IPS DF 4.7 (cell line): ENCODE measurements around the gene SHB.
"Not testable (repeated sequence)": the region's sequence is repeated elsewhere in the genome, so short reads cannot be mapped to it uniquely, and the experiment has no call there.

Source experiments
- DNase-seq: peaks from one replicate; pipeline ENCODE4 v3.0.0-alpha.2; 2013; ENCODE audit warnings: low spot score; ENCODE audit errors: extremely low read depth

Gene SHB

DNA sequence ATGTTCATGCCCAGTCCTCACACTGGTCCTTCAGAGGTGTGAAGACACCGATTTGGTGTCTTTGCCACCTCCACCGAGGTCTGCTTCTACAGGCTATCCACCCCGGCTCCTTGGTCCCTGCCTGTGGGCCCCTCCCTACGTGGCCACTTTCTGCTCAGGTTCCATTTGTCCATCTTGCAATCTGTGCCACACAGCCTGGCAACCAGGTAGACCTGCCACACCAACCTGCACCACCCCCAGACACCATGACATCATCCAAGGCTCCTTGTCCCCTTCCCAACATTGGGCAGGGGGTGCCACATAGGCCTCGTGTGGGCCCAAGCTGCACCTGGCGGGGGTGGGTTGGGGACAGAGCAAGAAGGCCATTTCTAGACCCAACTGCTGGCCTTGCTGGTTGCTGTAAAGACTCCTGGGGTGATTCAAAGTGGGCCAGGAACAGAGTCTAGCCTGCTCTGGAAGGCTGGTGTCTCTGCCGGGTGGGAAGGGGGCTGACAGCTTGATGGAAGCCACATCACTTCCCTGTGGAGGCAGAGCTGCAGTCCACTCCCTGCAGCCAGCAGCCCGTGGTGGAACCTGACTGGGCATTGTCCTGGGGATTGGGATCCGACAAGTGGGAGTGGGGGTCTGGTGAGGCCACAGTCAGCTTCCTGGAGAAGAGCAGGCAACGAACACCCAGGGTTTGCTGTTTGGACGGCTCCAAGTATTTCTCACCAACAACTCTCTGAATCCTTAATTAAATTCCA lies 99.3 kb downstream of the SHB start:
- DNase-seq = no peak

DNA sequence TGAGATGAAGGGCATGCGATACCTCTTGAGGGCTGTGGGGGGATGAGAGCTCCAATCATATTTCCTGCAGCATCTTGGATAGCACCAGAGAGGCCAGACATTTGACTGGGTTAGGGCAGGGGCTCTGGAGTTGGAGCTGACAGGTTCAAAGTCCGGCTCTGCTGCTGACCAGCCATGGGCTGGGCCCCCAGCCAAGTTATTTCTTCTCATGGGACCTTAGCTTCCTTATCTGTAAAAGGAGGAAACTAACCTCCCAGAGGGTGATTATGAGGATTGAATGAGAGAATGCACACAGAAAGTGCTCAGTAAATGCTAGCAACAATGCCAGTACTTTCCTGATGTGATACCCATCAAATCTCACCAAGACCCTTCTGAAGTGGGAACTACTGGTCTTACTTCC lies 99.9 kb downstream of the SHB start:
- no peak for DNase-seq

DNA sequence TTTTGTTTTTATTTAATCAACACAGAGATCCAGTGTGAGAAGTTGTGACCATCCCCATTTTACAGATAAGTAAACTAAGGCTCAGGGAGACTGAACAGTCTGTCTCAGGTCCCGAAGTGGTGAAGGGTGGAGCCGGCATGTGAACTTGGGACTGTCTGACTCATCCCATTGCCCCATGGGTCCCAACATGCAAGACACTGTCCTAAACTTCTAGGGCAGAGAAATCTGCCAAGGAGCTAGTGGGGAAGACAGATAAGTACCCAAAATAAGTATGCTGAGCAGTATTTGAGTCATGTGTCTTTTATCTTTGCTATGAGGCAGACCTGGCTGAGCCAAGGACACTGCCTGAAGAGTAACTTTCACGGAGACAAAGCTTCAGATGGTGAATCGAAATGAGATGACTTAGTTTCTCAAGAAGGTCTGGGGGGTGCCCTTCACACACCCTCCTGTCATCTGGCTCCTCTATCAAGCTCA lies 100.8 kb downstream of the SHB start:
- DNase-seq = no peak

DNA sequence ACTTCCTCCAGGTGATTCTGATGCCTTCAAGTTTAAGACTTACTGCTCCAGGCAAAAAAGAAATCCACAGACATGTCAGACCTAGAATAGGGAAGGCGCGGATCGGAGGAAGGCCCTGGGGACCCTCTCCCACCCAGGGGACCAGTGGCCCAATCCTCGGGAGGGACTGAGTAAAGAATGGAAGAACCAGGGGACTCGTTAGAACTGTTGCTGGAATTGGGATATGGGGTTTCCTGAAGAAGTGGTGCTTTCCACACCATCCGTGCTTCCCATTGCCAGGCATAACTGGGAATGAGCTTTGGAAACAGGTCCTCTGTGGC lies 101.3 kb downstream of the SHB start:
- no peak for DNase-seq

DNA sequence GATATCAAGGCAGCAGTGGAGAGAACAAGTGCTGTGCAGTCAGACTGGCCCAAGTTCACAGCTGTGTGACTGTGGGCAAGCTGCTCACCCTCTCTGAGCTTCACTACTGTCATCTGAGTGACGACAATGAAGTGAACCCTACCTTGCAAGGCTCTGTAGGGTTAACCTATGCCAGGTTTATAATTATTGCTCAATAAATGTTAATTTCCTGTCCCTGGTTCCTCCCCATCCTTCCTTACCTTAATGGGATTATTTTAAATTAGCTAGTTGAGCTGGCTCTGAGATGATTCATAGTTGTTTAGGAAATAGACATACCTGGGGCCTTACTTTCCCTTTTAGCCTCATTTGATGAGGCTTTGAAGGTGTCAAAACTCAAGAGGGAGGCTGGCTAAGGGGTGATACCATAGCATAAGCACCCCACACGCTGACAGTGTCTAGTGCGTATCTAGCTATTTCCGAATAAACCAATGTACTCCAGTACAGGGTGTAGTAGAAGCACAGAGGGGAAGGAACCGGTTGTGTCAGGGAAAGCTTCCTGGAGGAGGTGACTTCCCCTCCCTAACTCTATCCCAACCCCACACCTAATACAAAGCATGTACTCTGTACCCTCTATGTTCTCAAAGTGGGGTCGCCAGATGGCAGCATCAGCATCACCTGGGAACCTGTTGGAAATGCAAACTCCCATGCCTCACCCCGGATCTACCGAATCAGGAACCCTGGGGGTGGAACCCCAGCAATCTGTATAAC lies 101.8 kb downstream of the SHB start:
- no peak for DNase-seq

DNA sequence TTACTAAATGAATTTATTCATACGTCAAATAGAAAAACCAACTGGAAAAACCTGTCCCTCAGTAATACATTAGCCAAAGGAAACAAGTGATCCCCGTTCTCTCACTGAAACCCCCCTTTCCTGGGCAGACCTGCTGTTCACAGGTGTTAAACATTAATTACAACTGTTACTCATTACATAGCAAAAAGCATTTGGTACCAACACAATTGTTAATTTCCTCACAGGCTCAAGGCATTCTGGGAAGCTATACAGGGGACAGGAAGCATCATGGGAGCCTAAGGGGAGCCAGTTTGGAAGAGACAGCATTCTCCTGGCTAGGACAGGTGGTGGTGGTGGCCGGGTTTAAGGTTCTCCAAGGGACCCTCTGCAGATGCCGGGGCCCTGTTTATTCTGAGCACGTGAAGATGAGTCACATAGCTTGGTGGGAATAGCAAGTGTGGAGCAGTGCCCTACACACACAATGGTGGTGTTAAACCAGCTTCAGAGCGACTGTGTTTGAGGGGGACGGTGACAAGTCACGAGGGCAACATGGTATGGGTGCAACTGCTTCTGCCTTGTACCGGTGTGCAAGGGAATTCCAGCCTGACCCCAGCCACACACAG lies 102.5 kb downstream of the SHB start:
- no peak for DNase-seq

DNA sequence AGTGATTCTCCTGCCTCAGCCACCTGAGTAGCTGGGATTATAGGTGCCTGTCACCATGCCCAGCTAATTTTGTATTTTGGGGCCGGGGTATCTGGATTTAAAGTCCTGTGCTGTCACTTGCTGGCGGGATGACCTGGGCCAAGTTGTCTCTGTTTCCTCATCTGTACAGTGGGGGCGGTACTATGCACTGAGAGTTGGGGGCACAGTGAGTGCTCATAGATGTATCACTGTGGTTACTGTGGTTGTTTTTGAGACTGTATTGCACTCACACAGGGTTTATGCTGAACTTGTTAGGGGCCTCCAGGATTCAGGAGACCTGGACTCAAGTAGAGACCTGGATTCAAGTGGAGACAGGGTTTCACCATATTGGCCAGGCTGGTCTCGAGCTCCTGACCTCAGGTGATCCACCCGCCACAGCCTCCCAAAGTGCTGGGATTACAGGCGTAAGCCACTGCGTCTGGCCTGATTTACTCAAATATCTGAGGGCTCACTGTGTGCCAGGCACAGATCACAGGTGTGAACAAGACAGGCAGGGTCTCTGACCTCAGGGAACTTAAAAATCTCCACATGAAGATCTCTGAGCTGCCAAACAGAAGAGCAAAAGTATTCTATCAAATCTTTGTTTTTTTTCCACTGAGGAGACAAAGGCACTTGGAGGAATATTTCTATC lies 103.2 kb downstream of the SHB start:
- not testable (repeated sequence) for DNase-seq

DNA sequence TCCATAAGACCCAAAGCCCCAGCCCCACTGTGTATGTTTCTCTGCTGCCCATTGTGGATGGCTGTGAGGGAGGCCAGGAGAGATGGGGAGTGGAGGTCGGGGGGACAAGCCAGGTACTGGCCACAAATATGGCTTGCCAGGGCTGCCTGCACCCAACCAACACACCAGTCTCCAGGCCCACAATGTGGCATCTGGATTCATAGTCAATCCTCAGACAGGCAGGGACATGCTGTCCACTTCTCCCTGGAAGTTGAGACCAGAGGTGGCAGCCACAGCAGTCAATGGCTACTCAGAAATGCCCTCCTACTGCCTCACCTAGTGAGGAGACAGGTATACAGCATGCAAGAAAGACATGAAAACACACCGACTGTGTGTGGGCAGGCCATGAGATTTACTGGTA lies 103.9 kb downstream of the SHB start:
- no peak for DNase-seq

DNA sequence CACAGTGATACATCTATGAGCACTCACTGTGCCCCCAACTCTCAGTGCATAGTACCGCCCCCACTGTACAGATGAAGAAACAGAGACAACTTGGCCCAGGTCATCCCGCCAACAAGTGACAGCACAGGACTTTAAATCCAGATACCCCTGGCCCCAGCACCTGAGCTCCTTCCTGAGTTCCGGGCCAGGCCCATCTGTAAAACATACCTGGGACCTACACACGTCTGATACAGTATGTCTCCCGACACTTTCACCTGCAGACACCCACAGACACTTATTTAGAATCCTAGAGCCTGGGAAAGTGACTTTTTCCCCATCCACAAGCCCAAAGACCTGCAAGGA lies 104.3 kb downstream of the SHB start:
- no peak for DNase-seq

DNA sequence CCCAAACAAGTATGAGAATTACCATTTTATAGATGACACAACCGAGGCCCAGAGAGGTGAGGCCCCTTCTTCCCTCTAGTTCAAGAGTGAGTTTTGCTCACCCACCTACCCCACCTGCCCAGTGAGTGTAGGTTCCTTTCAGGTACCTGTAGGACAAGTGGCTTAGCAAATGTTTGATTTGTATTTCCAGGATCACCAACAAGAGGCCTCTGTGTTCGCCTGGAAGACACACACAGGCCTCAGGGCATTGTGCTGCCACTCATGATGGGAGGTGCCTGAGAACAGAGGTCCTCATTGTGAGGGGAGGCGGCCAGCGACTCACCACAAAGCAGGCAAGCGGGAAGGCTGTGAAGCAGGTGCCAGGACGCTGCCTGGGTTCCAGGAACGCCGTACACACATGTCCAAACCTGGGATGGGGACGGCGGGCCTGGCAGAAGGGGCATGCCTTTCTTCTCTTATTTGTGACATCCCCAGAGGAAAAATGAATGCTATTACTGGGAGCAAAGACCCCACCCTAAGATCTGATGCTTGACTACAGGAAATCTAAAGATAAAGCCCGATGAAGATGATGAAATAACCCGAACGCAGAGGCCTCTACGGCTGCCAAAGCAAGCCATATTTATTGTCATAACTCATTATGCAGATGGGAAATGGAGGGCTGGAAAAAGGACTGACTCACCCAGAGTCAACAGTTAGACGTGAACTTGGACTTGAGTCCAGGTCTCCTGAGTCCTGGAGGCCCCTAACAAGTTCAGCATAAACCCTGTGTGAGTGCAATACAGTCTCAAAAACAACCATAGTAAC lies 104.9 kb downstream of the SHB start:
- DNase-seq = no peak

DNA sequence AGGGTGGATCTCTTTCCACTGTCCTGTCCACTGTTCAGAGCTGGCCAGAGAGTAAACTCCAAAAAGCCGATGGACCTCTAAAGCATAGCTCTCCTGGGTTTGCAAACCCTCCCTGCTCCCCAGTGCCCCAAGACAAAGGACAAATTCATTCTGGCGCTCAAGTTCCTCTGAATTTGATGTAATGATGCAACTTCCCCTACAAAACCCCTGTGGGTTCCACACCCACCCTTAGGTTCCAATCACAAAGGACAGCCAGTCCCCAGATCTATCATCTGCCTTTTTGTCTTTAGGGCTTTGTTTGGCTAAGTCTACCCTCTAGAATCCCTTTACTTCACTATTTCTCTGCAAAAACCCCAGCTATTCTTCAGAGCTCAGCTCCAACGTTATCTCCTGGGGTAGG lies 107.7 kb downstream of the SHB start:
- DNase-seq = no peak

DNA sequence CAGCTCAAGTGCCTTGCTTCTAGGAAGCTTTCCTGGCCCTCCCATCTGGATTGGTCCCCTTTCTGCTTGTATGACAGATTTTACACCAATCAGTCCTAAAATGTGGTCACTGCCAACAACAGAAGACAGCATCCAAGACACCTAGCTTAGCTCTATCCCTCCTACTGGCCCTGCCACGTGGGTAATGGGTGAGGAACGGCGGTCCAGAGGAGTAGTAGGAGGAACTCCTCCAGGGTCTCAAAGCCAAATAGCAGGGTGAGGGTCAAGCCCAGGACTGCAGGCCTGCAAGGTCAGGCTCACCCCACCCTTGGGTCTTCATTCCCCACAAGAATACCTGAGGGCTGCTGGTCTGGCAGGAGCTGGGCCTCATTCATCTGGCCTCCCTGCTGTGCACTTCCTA lies 108.4 kb downstream of the SHB start:
- DNase-seq = no peak

DNA sequence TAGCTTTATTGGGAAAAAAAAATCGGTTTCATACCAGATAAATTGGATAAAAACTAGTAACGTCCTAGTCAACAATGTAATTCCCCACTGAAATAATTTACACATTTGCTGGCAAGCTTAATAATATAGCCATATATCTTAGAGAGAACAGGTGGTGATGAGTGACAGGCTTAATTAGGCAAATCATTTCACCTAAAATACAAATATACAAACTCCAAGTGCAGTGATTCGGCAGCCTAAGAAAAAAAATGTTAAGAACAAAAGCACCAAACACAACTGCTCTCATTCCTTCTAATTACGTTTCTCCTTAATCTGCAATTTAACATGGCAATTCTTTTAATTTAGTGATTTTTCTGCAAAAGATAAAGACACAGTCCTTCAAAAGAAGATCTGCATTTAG lies 109.1 kb downstream of the SHB start:
- DNase-seq = no peak

DNA sequence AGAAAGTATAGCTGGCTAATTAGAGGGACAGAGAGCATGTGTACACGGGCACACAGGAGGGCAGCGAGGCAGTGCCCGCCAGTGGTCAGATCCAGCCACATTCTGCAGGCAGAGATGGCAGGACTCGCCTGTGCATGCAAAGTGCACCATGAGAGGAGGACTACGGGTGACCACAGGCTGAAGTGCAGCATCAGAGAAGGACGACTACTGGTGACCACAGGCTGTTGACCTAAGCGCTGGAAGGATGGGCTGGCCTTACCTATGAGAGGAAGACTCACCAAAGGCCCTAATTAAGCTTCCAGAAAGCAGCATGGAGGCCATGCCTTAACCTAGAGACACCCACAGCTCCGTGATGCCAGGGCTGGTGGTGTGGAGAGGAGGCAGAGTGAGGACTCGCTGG lies 110.9 kb downstream of the SHB start:
- DNase-seq = no peak

DNA sequence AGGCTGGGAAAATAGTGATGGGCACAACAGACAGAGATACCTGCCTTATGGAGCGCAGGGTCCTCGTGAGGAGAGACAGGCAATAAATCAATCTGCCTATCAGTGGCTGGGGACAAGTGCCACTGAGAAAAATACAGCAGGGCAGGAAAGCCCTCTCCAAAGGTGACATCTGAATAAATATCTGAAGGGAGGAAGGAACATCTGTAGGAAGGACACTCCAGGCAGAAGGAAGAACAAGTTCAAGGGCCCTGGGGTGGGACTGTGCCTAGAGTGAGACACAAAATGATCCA lies 111.4 kb downstream of the SHB start:
- DNase-seq = no peak

DNA sequence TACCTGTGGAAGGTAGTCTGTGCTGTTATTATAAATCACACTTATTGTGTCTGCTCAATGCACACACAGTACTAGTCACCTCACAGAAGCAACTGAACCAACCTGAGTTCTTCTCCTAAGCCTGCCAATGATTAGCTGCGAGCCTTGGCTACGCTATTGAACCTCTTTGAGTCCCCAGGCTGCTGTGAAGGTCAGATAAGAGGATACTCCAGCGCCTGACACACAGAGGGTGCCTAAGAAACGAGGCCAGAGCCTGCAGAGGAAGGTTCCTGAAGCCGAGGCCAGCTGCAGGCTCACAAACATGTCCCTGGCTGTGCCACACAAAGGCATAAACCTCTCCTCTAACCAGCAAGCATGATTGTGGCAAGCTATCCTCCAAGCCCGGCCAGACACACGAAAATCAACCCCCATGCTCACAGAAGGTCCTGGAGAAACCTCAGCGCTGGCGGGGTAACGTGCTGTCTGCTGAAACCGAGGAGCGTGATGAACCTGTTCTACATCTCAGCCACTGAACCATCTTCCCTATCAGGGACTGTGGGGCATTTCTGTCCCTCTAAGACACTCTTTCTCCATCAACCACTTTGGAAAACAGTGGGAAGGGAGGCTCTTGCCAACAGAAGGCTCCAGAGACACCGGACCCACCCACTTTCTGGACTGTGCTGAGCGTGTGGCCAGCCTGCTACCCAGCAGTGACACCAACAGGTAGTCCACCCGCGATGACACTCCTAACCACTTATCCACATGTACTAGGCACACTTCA lies 111.9 kb downstream of the SHB start:
- DNase-seq = no peak

DNA sequence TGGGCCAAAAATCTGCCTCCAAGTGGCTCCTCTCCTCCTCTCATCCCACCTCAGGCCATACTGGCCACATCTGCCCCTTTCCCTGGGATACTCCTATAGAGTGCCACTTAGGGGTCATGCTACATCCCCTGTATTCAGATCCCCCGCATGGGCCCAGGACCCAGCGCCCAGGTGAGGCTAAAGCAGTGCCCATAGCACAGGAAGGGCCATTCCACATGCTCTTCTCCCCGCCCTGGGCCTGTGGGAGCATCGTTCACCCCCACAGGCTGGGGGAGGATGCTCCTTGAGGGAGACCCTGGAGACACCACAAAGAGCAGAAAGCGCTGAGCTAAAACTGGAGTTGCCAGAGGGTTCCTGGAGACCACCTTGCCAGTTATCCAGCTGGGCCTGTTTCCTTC lies 112.6 kb downstream of the SHB start:
- no peak for DNase-seq

DNA sequence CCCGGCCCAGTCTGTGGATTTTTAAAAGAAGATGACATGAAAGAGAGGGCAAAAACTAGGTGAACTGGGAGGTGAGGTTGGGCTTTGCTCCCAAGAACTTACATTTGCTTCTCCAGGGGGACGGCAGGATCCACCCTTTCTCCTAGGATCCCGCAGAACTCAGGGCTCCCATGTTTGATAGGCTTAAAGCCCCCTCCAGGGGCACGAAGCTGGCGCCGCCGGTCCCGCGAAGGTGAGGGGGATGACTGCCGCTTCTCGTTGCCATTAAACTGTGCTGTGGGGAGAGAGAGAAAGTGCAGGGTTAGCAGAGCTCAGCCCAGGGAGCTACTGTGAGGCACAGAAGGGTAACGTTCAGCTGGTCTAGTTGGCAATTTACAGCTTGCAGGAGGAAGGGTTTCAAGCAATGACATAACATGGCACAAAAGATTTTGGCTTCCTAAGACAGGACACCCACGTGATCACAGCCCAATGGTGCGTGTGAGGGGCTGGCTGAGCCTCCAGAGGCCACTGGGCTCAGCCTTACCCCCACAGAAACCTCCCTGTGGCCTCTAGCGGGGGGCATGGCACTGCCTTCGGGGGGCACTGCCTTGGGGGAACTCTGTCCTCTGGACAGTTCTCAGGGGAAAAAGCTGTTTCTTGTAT lies 113.1 kb downstream of the SHB start:
- no peak for DNase-seq

DNA sequence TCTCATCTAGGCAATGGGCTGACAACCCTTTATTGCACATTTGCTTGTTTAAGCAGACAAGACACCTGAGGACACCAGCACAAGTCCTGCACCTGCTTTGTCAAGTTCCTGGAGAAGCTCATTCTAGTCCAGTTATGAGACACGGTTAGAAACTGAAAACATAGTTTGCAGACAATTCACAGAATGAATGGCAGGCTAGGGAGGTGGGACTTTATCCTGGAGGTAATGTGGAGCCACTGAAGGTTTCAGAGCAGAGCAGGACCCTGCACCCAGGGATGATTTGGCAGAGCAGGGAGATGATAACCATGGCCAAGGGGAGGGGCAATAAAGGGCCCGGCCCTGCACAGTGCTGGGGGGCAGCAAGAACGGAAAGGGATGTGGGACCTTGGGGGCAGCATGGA lies 114.4 kb downstream of the SHB start:
- no peak for DNase-seq

DNA sequence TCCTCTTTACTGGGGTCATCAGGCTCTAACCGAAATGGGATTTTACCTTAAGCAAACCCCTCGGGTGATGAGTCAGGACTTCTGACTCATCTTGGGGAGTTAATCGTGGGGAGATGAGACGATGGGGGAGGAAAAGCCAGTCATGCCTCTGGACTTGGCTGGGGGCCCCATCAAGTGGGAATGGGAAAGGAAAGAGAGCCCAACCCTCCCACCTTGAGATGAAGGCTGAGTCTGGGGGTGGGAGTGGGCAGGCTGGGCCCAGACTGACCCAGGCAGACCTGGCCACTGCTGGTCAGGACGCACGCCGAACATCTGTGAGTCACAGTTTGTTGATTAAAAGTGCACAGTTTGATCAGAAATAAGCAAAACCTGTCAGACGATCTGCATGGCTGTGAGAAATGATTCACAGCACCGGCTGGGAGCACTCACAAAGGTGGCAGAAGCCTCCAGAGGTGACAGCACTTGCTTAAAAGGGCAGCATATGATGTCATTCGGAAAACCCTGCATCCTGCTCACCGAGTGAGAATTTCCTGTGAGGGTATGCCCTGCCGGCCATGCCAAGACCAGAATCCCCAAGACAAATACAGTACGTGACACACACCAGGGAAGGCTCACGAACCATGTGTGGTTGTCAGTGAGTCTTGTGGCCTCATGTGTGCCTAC lies 115.1 kb downstream of the SHB start:
- no peak for DNase-seq
